HG03045 (cell line): ENCODE results near the gene OR5T2.
"Not testable (repeated sequence)": the region's sequence is repeated elsewhere in the genome, so short reads cannot be mapped to it uniquely, and the experiment has no call there.

Experiments used
- ATAC-seq: cut with Tn5 transposase; IDR thresholded peaks from one replicate; pipeline ENCODE4 v1.9.1; 2021; ENCODE audit warnings: mild to moderate bottlenecking, moderate library complexity; ENCODE audit not compliant: unreplicated experiment

Gene OR5T2

DNA sequence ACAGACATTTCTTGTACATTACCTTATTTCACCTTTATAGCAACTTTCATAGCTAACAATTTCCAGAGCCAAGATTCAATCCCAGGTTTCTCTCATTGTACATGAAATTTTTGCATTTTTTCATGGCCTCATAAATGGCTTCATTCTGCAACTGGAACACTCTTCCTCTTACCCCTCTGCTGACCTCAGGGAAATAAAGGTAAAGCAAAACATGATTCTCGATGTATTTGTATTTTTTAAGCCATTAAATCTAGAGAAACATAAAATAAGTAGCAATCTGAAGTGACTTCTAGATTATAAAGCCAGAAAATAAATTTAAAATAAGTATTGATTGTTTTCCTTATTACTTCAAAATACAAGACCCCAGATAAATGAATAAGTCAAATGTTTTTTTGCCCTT lies at the start of gene OR5T2:
Gene OR5T2, minus strand, starts transcription at position 101 of the 400 bp plus-strand sequence. CDS start 1,193 bp downstream, outside the sequence.
- no peak for ATAC-seq

DNA sequence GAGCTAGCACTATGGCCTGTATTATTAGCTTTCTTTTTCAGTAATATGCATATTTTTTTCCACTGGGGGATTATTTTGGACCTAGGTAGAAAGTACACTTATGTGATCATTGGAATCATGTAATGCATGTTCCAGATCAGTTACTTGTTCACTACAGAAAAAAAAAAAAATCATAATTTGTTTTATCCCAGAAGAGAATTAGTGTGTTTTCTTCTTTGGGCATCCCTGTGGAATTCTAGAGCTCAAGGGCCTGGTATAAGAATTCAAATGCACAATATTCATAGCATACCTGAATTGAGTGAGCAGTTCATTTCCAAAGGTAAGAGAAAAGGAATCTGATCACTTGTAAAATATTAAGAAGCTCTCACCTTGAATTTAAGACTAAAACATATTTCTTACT lies 39.8 kb upstream of the OR5T2 start, which contains the start of gene OR5T1:
Gene OR5T1, plus strand, starts transcription at position 301 of the 400 bp plus-strand sequence. CDS start 1,485 bp downstream, outside the sequence.
- ATAC-seq: no peak

DNA sequence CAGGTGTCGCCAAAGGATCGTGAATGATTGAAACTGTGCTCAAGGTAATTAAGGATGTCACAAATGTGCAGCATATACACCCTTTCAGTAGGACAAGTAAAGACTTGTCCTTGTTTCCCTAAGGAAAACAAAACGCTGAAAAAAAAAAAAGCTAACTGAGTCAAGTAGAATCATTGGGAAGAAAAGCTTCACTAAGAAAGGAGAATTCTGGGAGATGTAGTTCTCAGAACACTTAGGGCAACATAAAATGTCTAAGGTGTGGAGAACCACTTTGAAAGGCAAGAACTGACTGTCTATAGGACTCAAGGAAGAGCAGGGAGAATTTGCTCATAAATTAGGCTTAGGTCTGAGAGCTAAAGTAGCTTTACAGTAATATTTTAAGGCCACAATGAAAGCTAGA lies 37.0 kb upstream of the OR5T2 start:
- no peak for ATAC-seq

DNA sequence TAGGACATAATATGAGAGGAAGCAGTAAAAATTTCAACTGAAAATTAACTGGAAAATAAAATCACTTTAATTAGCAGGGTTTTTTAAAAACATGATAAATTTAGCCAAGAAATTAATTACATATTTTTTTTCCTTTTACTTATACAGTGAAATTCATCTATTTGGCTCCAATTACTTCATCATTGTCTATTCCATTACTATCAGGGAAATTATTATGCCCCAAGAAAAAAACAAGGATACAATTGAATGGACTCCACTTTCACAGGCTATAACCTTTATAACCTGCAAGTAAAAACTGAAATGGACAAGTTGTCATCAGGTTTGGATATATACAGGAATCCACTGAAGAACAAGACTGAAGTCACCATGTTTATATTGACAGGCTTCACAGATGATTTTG lies 17.9 kb upstream of the OR5T2 start, which contains the start of gene OR5T3:
Gene OR5T3, plus strand, starts transcription at position 301 of the 400 bp plus-strand sequence. Its CDS starts 0 bp downstream, at position 301.
- no peak for ATAC-seq

DNA sequence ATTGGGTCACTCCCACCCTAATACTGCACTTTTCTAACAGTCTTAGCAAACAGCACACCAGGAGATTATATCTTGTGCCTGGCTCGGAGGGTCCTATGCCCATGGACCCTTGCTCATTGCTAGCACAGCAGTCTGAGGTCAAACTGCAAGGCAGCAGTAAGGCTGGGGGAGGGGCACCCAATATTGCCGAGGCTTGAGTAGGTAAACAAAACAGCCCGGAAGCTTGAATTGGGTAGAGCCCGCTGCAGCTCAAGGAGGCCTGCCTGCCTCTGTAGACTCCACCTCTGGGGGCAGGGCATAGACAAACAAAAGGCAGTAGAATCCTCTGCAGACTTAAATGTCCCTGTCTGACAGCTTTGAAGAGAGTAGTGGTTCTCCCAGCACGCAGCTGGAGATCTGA lies 14.3 kb downstream of the OR5T2 start:
- not testable (repeated sequence) for ATAC-seq

DNA sequence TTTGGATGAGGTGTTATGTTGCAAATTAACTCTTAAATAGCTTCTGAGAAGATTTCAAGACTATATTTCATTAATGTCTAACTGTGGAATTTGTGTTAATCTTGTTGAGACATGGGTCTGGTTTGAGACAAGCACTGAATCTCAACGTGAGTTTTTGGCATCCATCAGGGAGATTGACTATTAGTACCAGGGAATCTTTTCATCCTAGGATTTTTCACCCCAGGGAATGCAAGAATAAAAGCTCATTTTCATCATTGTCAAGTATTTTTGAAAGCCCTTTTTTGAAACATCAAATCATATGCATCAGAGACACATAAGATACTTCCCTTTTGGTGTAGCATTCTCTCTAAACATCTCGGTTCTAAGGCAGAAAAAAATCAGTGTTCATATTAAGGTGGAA lies 19.5 kb downstream of the OR5T2 start:
- no peak for ATAC-seq

DNA sequence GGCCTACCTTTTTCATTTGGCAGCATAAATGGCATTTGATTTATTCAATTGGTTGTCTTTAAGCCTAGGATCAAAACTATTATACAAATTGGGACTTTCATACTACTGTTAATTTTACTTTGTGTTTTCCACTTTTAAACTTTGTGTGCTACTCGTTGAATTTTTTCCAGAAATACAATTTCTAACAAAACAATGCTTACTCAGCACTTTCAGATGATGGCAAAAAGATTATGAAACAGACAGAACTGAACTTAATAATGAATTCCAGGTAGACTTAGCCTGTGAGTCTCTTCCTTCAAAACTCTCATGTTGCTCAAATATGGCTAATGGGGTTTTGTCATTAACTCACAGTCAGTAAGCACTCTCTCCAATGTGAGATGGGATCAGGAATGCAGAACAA lies 26.3 kb downstream of the OR5T2 start:
- no peak for ATAC-seq

DNA sequence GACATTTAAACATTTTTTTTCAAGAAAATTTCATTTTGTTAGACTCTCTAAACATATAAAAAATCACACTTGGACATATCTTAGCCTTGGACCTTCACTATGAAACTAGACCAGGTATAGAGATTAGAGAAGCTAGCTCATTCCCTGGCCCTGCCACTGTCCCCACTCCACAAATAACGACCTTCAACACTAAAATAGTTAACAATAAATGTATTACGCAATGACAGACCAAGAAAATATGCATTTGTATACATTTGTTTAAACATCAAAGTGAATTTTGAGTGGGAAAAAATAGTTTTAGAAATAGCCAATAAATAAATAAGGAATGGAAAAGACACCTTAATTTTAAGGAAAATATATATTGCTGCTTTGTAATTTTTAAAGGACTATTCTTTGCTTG lies 36.7 kb downstream of the OR5T2 start:
- ATAC-seq: no peak

DNA sequence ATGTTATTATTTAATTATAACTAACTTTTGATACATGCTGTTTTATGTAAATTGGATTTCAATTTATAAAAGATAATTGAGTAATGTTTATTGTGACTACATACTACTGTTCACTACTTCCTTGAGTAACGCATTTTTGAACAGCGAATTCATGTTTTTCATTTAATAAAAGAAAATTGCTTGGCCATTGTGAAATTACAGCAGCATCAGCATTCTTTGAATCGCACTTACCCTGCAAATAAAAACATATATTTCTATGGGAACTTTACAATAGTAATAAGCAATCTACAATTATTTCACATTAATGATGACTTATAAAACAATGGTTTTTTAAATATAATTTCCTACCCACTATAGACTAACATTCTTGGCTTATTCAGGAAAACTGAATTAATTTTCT lies 37.4 kb downstream of the OR5T2 start:
- no peak for ATAC-seq

DNA sequence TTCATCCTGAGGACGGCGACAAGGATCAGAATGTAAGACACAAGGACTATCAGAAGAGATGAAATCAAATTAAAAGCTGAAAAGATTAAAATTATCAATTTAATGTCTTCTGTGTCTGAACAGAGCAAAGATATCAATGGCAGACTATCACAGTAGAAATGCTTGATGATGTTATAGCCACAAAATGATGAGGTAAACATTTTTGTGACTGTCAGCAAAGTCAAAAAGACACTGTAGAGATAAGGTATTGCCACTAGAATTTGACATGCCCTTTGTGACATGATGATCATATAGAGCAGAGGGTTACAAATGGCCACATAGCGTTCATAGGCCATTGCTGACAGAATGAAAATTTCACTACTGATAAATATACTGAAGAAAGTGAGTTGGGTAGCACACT lies 45.5 kb downstream of the OR5T2 start:
- no peak for ATAC-seq

DNA sequence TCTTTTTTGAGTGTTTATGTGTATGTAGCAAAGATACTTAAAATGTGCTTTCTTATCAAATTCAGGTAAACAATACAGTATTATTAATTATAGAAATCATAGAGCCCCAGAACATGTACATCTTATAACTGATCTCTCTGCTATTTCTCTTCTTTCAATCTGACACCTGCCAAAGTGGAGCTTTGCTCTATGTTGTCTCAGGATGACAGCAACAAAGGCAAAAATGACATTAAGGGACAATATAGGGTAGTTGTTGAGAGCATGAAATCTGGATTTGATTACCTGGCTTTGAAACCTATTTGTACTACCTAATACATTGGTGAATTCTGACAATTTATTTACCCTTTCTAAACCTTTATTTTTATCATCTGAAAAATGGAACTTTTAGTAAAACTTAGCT lies 50.6 kb downstream of the OR5T2 start:
- no peak for ATAC-seq
